HepG2 (cell line): ENCODE measurements around the gene TGFBR1.

Source experiments
- SKI ChIP-seq: fragments of 450-650 bp; IDR thresholded peaks from one replicate; pipeline ENCODE4 v1.6.1; 2018; ENCODE audit warnings: mild to moderate bottlenecking; ENCODE audit not compliant: partially characterized antibody
- ZNF24 ChIP-seq: fragments of 450-650 bp; IDR thresholded peaks from 2 replicates; pipeline ENCODE4 v1.6.1; 2017; ENCODE audit warnings: antibody characterized with exemption, mild to moderate bottlenecking
- TF ChIP-seq, protein P1 (sequence below): sonication (generic); formaldehyde crosslinking; IDR thresholded peaks from 2 replicates; pipeline ENCODE4 v1.4.0; 2020; ENCODE audit warnings: missing genetic modification reagents
- TF ChIP-seq, protein P2 (sequence below): sonication (generic); formaldehyde crosslinking; IDR thresholded peaks from 2 replicates; pipeline ENCODE4 v1.4.0; 2020; ENCODE audit warnings: missing genetic modification reagents, borderline replicate concordance

DNA sequence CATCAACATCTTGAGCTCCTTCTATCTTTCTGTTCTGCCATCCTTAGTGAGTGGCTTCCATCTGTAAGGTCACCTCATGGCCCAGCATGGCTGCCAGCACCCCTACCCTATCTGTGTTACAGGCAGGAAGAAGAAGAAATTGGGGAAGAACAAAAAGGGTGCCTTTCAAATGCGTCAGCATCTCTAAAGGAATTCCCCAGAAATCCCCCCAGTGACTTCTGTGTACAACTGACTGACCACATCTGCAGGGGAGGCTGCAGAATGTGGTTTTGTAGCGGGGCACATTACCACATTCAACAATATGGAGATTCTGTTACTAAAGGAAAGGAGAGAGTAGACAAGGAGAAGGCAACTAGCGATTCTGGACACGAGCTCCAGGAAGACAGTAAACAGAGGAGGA lies 76.7 kb downstream of the TGFBR1 start:
- TF ChIP-seq SKI (no peak), ZNF24 (no peak)
- TF ChIP-seq, protein P1, sequence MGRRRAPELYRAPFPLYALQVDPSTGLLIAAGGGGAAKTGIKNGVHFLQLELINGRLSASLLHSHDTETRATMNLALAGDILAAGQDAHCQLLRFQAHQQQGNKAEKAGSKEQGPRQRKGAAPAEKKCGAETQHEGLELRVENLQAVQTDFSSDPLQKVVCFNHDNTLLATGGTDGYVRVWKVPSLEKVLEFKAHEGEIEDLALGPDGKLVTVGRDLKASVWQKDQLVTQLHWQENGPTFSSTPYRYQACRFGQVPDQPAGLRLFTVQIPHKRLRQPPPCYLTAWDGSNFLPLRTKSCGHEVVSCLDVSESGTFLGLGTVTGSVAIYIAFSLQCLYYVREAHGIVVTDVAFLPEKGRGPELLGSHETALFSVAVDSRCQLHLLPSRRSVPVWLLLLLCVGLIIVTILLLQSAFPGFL: no peak
- TF ChIP-seq, protein P2, sequence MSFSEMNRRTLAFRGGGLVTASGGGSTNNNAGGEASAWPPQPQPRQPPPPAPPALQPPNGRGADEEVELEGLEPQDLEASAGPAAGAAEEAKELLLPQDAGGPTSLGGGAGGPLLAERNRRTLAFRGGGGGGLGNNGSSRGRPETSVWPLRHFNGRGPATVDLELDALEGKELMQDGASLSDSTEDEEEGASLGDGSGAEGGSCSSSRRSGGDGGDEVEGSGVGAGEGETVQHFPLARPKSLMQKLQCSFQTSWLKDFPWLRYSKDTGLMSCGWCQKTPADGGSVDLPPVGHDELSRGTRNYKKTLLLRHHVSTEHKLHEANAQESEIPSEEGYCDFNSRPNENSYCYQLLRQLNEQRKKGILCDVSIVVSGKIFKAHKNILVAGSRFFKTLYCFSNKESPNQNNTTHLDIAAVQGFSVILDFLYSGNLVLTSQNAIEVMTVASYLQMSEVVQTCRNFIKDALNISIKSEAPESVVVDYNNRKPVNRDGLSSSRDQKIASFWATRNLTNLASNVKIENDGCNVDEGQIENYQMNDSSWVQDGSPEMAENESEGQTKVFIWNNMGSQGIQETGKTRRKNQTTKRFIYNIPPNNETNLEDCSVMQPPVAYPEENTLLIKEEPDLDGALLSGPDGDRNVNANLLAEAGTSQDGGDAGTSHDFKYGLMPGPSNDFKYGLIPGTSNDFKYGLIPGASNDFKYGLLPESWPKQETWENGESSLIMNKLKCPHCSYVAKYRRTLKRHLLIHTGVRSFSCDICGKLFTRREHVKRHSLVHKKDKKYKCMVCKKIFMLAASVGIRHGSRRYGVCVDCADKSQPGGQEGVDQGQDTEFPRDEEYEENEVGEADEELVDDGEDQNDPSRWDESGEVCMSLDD (CRISPR knock-in tag): no peak
